A549 (cell line): ENCODE data around the gene CAMKMT. TPM values are rescaled to one million over a fixed set of nuclear protein-coding genes. Genes with fewer than 3 reads are reported as not detected.

ENCODE experiments used
- ATAC-seq, 2 experiments: fragments of 200-7000 bp in 1 of 2; fragments of >200 bp in 1 of 2; cut with Nextera tagmentation in 1 of 2; cut with Tn5 transposase in 1 of 2; 3 replicates each; pipeline versions ENCODE4 v1.8.0 to v1.9.1; 2018 to 2020; ENCODE audit warnings: mild to moderate bottlenecking in 1 of 2, moderate library complexity in 1 of 2
- CTCF ChIA-PET: fragments of 300-600 bp; sonication (Branson Sonifier 250); formaldehyde crosslinking; extraction: SDS; loops from one replicate; lab custom pipeline; 2021; ENCODE audit warnings: antibody characterized with exemption, inconsistent platforms; lab: Yijun Ruan, JAX
- POLR2A ChIA-PET: fragments of 350-600 bp; formaldehyde crosslinking; extraction: SDS; loops from one replicate; lab custom pipeline; 2021; ENCODE audit warnings: antibody characterized with exemption, inconsistent platforms; lab: Yijun Ruan, JAX
- DNase-seq, 2 experiments: peaks; one replicate each; pipeline versions ENCODE4 v3.0.0 to v3.0.0-alpha.2; 2011 to 2016; ENCODE audit warnings: low read depth in 1 of 2, low spot score in 1 of 2
- FAIRE-seq: peaks from 2 replicates; lab custom pipeline; 2011; peaks lifted over from hg19 to GRCh38; lab: Jason Lieb, UNC
- H3K27ac ChIP-seq, 2 experiments: fragments of >200 bp; sonication (Bioruptor Twin); formaldehyde crosslinking; 3 replicates each; pipeline ENCODE4 v1.5.1; 2016 to 2017
- H3K4me1 ChIP-seq: fragments of >200 bp; sonication (Bioruptor Twin); formaldehyde crosslinking; 3 replicates; pipeline ENCODE4 v1.6.1; 2016
- H3K4me2 ChIP-seq: fragments of >200 bp; sonication (Bioruptor Twin); formaldehyde crosslinking; 3 replicates; pipeline ENCODE4 v1.6.1; 2016
- H3K4me3 ChIP-seq: fragments of >200 bp; sonication (Bioruptor Twin); formaldehyde crosslinking; 3 replicates; pipeline ENCODE4 v1.5.1; 2016
- H3K9me3 ChIP-seq: fragments of >200 bp; sonication (Bioruptor Twin); formaldehyde crosslinking; 3 replicates; pipeline ENCODE4 v1.6.1; 2016
- ATOH8 ChIP-seq: fragments of 250-450 bp; sonication (Bioruptor Pico); IDR thresholded peaks from 2 replicates; pipeline ENCODE4 v1.5.0; 2020; ENCODE audit warnings: low read depth, mild to moderate bottlenecking, moderate library complexity
- CEBPB ChIP-seq, 2 experiments: fragments of >200 bp in 1 of 2; sonication (Bioruptor Twin) in 1 of 2; formaldehyde crosslinking in 1 of 2; IDR thresholded peaks; 2 replicates each; pipeline ENCODE4 v1.6.1; 2012 to 2016
- CHD2 ChIP-seq: fragments of 150-350 bp; IDR thresholded peaks from 2 replicates; pipeline ENCODE4 v1.6.1; 2014; ENCODE audit warnings: low read length; ENCODE audit not compliant: partially characterized antibody
- EHF ChIP-seq: fragments of 250-450 bp; sonication (Bioruptor Pico); IDR thresholded peaks from 2 replicates; pipeline ENCODE4 v1.5.0; 2020; ENCODE audit warnings: mild to moderate bottlenecking
- EHMT2 ChIP-seq: fragments of 200-600 bp; sonication (generic); IDR thresholded peaks from 2 replicates; pipeline ENCODE4 v1.6.1; 2016; ENCODE audit warnings: antibody characterized with exemption, low read depth, mild to moderate bottlenecking, moderate library complexity
- EP300 ChIP-seq, 2 experiments: fragments of >200 bp; sonication (Bioruptor Twin); formaldehyde crosslinking; IDR thresholded peaks; 2 replicates in 1 of 2; 3 replicates in 1 of 2; pipeline ENCODE4 v1.6.1; 2016 to 2017
- FOSB ChIP-seq: fragments of 250-450 bp; sonication (Bioruptor Pico); IDR thresholded peaks from 2 replicates; pipeline ENCODE4 v1.5.0; 2020; ENCODE audit warnings: mild to moderate bottlenecking, moderate library complexity
- FOSL2 ChIP-seq, 2 experiments: fragments of 450-650 bp in 1 of 2; fragments of >200 bp in 1 of 2; sonication (Bioruptor Twin) in 1 of 2; formaldehyde crosslinking; IDR thresholded peaks; 2 replicates each; pipeline versions ENCODE4 v1.5.0 to v1.6.1; 2016 to 2020; ENCODE audit warnings: mild to moderate bottlenecking in 1 of 2, moderate library complexity in 1 of 2
- GATA3 ChIP-seq: IDR thresholded peaks from 2 replicates; pipeline ENCODE4 v1.6.1; 2012; ENCODE audit warnings: borderline replicate concordance
- HEYL ChIP-seq: fragments of 250-450 bp; sonication (Bioruptor Pico); IDR thresholded peaks from 2 replicates; pipeline ENCODE4 v1.8.0; 2021; ENCODE audit warnings: mild to moderate bottlenecking, moderate library complexity
- JUN ChIP-seq, 2 experiments: fragments of >200 bp; sonication (Bioruptor Twin); formaldehyde crosslinking; IDR thresholded peaks; 2 replicates in 1 of 2; 3 replicates in 1 of 2; pipeline ENCODE4 v1.6.1; 2016 to 2017
- JUNB ChIP-seq: fragments of >200 bp; sonication (Bioruptor Twin); formaldehyde crosslinking; IDR thresholded peaks from 2 replicates; pipeline ENCODE4 v1.6.1; 2016
- KDM1A ChIP-seq: fragments of 200-600 bp; sonication (generic); IDR thresholded peaks from 2 replicates; pipeline ENCODE4 v1.6.1; 2016; ENCODE audit warnings: low read depth, mild to moderate bottlenecking
- MAFK ChIP-seq: fragments of 450-650 bp; IDR thresholded peaks from 2 replicates; pipeline ENCODE4 v1.6.1; 2014; ENCODE audit not compliant: partially characterized antibody
- MAZ ChIP-seq: fragments of 150-350 bp; IDR thresholded peaks from 2 replicates; pipeline ENCODE4 v1.6.1; 2014; ENCODE audit warnings: antibody characterized with exemption, low read depth, low read length, borderline replicate concordance
- MYC ChIP-seq: IDR thresholded peaks from 2 replicates; pipeline ENCODE4 v1.6.1; 2012; ENCODE audit warnings: mild to moderate bottlenecking, inconsistent platforms, low read length, improper control_type of control experiment, borderline replicate concordance
- NFE2L2 ChIP-seq: fragments of 150-350 bp; conservative IDR thresholded peaks from 2 replicates; pipeline ENCODE4 v1.6.1; 2014; ENCODE audit warnings: low read length
- NPAS2 ChIP-seq: fragments of 250-450 bp; sonication (Bioruptor Pico); IDR thresholded peaks from 2 replicates; pipeline ENCODE4 v1.8.0; 2022; ENCODE audit warnings: mild to moderate bottlenecking, moderate library complexity, borderline replicate concordance
- PHF8 ChIP-seq: fragments of 200-600 bp; sonication (generic); IDR thresholded peaks from 2 replicates; pipeline ENCODE4 v1.6.1; 2016; ENCODE audit warnings: low read depth, mild to moderate bottlenecking, antibody characterized with exemption, moderate library complexity, borderline replicate concordance
- POLR2A ChIP-seq: IDR thresholded peaks from 2 replicates; pipeline ENCODE4 v1.6.1; 2012; ENCODE audit warnings: mild to moderate bottlenecking, low read length
- POLR2AphosphoS2 ChIP-seq: conservative IDR thresholded peaks from 2 replicates; pipeline ENCODE4 v1.6.1; 2012; ENCODE audit warnings: low read length, improper control_type of control experiment, inconsistent platforms
- RAD21 ChIP-seq, 2 experiments: fragments of >200 bp in 1 of 2; sonication (Bioruptor Twin) in 1 of 2; formaldehyde crosslinking in 1 of 2; IDR thresholded peaks in 1 of 2; conservative IDR thresholded peaks in 1 of 2; 2 replicates in 1 of 2; 3 replicates in 1 of 2; pipeline ENCODE4 v1.6.1; 2012 to 2018; ENCODE audit warnings: inconsistent platforms in 1 of 2
- RARB ChIP-seq: fragments of 250-450 bp; sonication (Bioruptor Pico); IDR thresholded peaks from 2 replicates; pipeline ENCODE4 v1.8.0; 2021; ENCODE audit warnings: mild to moderate bottlenecking, moderate library complexity
- RCOR1 ChIP-seq: fragments of 150-350 bp; IDR thresholded peaks from 2 replicates; pipeline ENCODE4 v1.6.1; 2014; ENCODE audit warnings: antibody characterized with exemption, low read length, low read depth
- RFX5 ChIP-seq: fragments of 450-650 bp; IDR thresholded peaks from 2 replicates; pipeline ENCODE4 v1.7.1; 2014; ENCODE audit warnings: antibody characterized with exemption, mild to moderate bottlenecking, moderate library complexity
- SREBF2 ChIP-seq: fragments of 450-650 bp; IDR thresholded peaks from 2 replicates; pipeline ENCODE4 v1.6.1; 2014; ENCODE audit warnings: mild to moderate bottlenecking, moderate library complexity
- ZFP36 ChIP-seq: fragments of 450-650 bp; IDR thresholded peaks from 2 replicates; pipeline ENCODE4 v1.6.1; 2014; ENCODE audit warnings: borderline replicate concordance; ENCODE audit not compliant: partially characterized antibody
- WGBS: methylation state at CpG from one replicate; pipeline ENCODE4 v1.1.6; 2017; ENCODE audit errors: missing lambda C conversion rate; 5-methylcytosine and 5-hydroxymethylcytosine counted together
- polyA plus RNA-seq, 4 experiments: library from polyadenylated mRNA; depleted of rRNA in 3 of 4; stranded (reverse); fragments of >200 nt; fragmentation: RNase III in 1 of 4; extraction: RNeasy Plus Mini Kit Qiagen cat#74134 plus additional on column Dnase treatment in 1 of 4; gene quantifications; 2 replicates in 3 of 4; 3 replicates in 1 of 4; pipeline ENCODE4 v1.2.3, GENCODE V29; 2011 to 2017
- TF ChIP-seq, protein P1 (sequence below): fragments of 450-650 bp; IDR thresholded peaks from 2 replicates; pipeline ENCODE4 v1.6.1; 2014; ENCODE audit warnings: antibody characterized with exemption
- TF ChIP-seq, protein P2 (sequence below): fragments of >200 bp; sonication (Bioruptor Twin); formaldehyde crosslinking; IDR thresholded peaks from 2 replicates; pipeline ENCODE4 v1.6.1; 2016
- TF ChIP-seq, protein P3 (sequence below): fragments of 150-350 bp; IDR thresholded peaks from 2 replicates; pipeline ENCODE4 v1.6.1; 2014; ENCODE audit warnings: low read depth, mild to moderate bottlenecking, low read length

Gene CAMKMT
- polyA plus RNA-seq, 2 of the 4 experiments (the other 2 are of a cell fraction) = 6.5 to 15.7 TPM

- TF ChIP-seq GATA3 (no peak), KDM1A (no peak), POLR2AphosphoS2 (no peak), RAD21 (conservative IDR thresholded peaks at IDR 0.05 in 1 of 2, IDR thresholded peaks at IDR 0.05 in 1 of 2) (no peak), EP300 (IDR thresholded peaks at IDR 0.05) (no peak), MAFK (no peak), RARB (CRISPR knock-in tag) (no peak), HEYL (CRISPR knock-in tag) (no peak), FOSL2 (IDR thresholded peaks at IDR 0.05) (no peak), FOSL2 (CRISPR knock-in tag; IDR thresholded peaks at IDR 0.05) (no peak), EHF (CRISPR knock-in tag) (no peak), NPAS2 (CRISPR knock-in tag) (no peak), FOSB (no peak), JUNB (no peak), POLR2A (no peak), CEBPB (IDR thresholded peaks at IDR 0.05) (no peak), MYC (no peak), JUN (IDR thresholded peaks at IDR 0.05) (no peak), CHD2 (no peak)
- TF ChIP-seq, protein P1, sequence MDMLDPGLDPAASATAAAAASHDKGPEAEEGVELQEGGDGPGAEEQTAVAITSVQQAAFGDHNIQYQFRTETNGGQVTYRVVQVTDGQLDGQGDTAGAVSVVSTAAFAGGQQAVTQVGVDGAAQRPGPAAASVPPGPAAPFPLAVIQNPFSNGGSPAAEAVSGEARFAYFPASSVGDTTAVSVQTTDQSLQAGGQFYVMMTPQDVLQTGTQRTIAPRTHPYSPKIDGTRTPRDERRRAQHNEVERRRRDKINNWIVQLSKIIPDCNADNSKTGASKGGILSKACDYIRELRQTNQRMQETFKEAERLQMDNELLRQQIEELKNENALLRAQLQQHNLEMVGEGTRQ = no peak
- TF ChIP-seq, protein P2, sequence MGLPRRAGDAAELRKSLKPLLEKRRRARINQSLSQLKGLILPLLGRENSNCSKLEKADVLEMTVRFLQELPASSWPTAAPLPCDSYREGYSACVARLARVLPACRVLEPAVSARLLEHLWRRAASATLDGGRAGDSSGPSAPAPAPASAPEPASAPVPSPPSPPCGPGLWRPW = no peak
- TF ChIP-seq, all 56 proteins: peak for 0
- no peak overlapping the region for H3K27ac ChIP-seq
- no peak for FAIRE-seq
- H3K4me2 ChIP-seq = no peak overlapping the region
- no peak for DNase-seq
- WGBS = 96% methylated on average over 1 of the region's 1 CpG
- no peaks in the 10 kb centered on the region for H3K4me1 ChIP-seq
- ChIA-PET POLR2A (no interaction called here), CTCF (interaction anchor here (1.1 to 1.2 kb wide), 2 partner anchors 28 to 285 kb away, joined by 3 to 4 read pairs; no protein-coding TSS in a partner anchor)
- ATAC-seq = no peak
- H3K4me3 ChIP-seq = no peak overlapping the region
- H3K9me3 ChIP-seq = no peaks in the 10 kb centered on the region
Observed at GRCh38 chr2:44689516-44689915, 327.8 kb downstream of the CAMKMT start.

GRCh38 chr2:44691174-44691785 lies 329.5 kb downstream of the CAMKMT start:
- ChIA-PET CTCF (interaction anchor here (0.5 to 1.5 kb wide), 7 partner anchors 9 to 1035 kb away, joined by 3 to 4 read pairs (median 3); no protein-coding TSS in a partner anchor), POLR2A (no interaction called here)
- Histone ChIP-seq H3K9me3 (no peaks in the 10 kb centered on the region), H3K27ac (no peak overlapping the region), H3K4me1 (no peaks in the 10 kb centered on the region), H3K4me2 (no peak overlapping the region), H3K4me3 (no peak overlapping the region)
- no peak for DNase-seq
- 91% methylated on average over 10 of the region's 10 CpGs for WGBS
- ATAC-seq = no peak
- no peak for FAIRE-seq
- TF ChIP-seq PHF8 (no peak), RCOR1 (no peak), ATOH8 (CRISPR knock-in tag) (no peak), RFX5 (no peak), MYC (no peak), MAZ (no peak), ZFP36 (no peak), RAD21 (conservative IDR thresholded peaks at IDR 0.05 in 1 of 2, IDR thresholded peaks at IDR 0.05 in 1 of 2) (no peak), EHMT2 (no peak), POLR2A (no peak), EHF (CRISPR knock-in tag) (no peak), NFE2L2 (no peak), SREBF2 (no peak), CHD2 (no peak)
- TF ChIP-seq, protein P2 = no peak
- TF ChIP-seq, protein P3, sequence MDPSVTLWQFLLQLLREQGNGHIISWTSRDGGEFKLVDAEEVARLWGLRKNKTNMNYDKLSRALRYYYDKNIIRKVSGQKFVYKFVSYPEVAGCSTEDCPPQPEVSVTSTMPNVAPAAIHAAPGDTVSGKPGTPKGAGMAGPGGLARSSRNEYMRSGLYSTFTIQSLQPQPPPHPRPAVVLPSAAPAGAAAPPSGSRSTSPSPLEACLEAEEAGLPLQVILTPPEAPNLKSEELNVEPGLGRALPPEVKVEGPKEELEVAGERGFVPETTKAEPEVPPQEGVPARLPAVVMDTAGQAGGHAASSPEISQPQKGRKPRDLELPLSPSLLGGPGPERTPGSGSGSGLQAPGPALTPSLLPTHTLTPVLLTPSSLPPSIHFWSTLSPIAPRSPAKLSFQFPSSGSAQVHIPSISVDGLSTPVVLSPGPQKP = no peak
